GM12878 (cell line): ENCODE results near the gene FAM8A1. TPM values are rescaled to one million over a fixed set of nuclear protein-coding genes. Genes with fewer than 3 reads are reported as not detected.

ENCODE experiments used
- ATF7 ChIP-seq: fragments of 450-650 bp; IDR thresholded peaks from 2 replicates; pipeline ENCODE4 v1.6.1; 2016; ENCODE audit warnings: low read depth, mild to moderate bottlenecking
- BCL11A ChIP-seq: IDR thresholded peaks from 2 replicates; pipeline ENCODE4 v1.6.1; 2011; ENCODE audit warnings: low read depth, low read length
- BHLHE40 ChIP-seq, 2 experiments: fragments of 450-650 bp in 1 of 2; IDR thresholded peaks; 2 replicates each; pipeline ENCODE4 v1.6.1; 2011 to 2017; ENCODE audit warnings: low read depth in 2 of 2, borderline replicate concordance in 1 of 2, improper control_type of control experiment in 1 of 2, low read length in 1 of 2, mild to moderate bottlenecking in 1 of 2
- BMI1 ChIP-seq: fragments of 450-650 bp; IDR thresholded peaks from 2 replicates; pipeline ENCODE4 v1.6.1; 2016; ENCODE audit warnings: mild to moderate bottlenecking, moderate library complexity, borderline replicate concordance
- CBFB ChIP-seq: IDR thresholded peaks from 2 replicates; pipeline ENCODE4 v1.6.1; 2016; ENCODE audit warnings: antibody characterized with exemption, low read depth
- CBX5 ChIP-seq: sonication (generic); IDR thresholded peaks from 2 replicates; pipeline ENCODE4 v1.6.1; 2016; ENCODE audit warnings: low read depth, moderate library complexity, mild to moderate bottlenecking, inconsistent platforms
- CEBPB ChIP-seq, 2 experiments: fragments of 150-350 bp in 1 of 2; IDR thresholded peaks; 2 replicates each; pipeline ENCODE4 v1.6.1; 2012 to 2014; ENCODE audit warnings: low read depth in 2 of 2, low read length in 2 of 2, borderline replicate concordance in 1 of 2, inconsistent platforms in 1 of 2
- CHD4 ChIP-seq: fragments of 200-600 bp; sonication (generic); IDR thresholded peaks from 2 replicates; pipeline ENCODE4 v1.6.1; 2016; ENCODE audit warnings: mild to moderate bottlenecking
- EZH2 ChIP-seq: IDR thresholded peaks from 2 replicates; pipeline ENCODE4 v1.6.1; 2012; ENCODE audit warnings: low read depth, mild to moderate bottlenecking, control low read depth, inconsistent platforms, low read length, borderline replicate concordance; ENCODE audit not compliant: control insufficient read depth
- FOXM1 ChIP-seq: IDR thresholded peaks from 2 replicates; pipeline ENCODE4 v1.6.1; 2012; ENCODE audit warnings: low read depth, mild to moderate bottlenecking, inconsistent platforms, low read length, moderate library complexity
- HDAC2 ChIP-seq: fragments of 200-600 bp; sonication (generic); IDR thresholded peaks from 2 replicates; pipeline ENCODE4 v1.6.1; 2017
- IKZF1 ChIP-seq: fragments of 450-650 bp; conservative IDR thresholded peaks from 2 replicates; pipeline ENCODE4 v1.6.1; 2017; ENCODE audit warnings: antibody characterized with exemption, mild to moderate bottlenecking
- KLF5 ChIP-seq: fragments of 450-650 bp; IDR thresholded peaks from 2 replicates; pipeline ENCODE4 v1.6.1; 2014; ENCODE audit warnings: mild to moderate bottlenecking; ENCODE audit not compliant: partially characterized antibody
- MAX ChIP-seq: IDR thresholded peaks from 2 replicates; pipeline ENCODE4 v1.6.1; 2012; ENCODE audit warnings: low read depth, low read length, improper control_type of control experiment
- MXI1 ChIP-seq: fragments of 150-350 bp; IDR thresholded peaks from 2 replicates; pipeline ENCODE4 v1.6.1; 2011; ENCODE audit warnings: low read depth, mild to moderate bottlenecking, inconsistent platforms, low read length, improper control_type of control experiment
- NFXL1 ChIP-seq: fragments of 450-650 bp; IDR thresholded peaks from 2 replicates; pipeline ENCODE4 v1.6.1; 2017; ENCODE audit warnings: antibody characterized with exemption, mild to moderate bottlenecking, borderline replicate concordance
- NR2F1 ChIP-seq: fragments of 450-650 bp; conservative IDR thresholded peaks from 2 replicates; pipeline ENCODE4 v1.6.1; 2017; ENCODE audit warnings: mild to moderate bottlenecking
- NRF1 ChIP-seq: conservative IDR thresholded peaks from 2 replicates; pipeline ENCODE4 v1.6.1; 2011; ENCODE audit warnings: mild to moderate bottlenecking, low read depth, low read length, improper control_type of control experiment
- PAX5 ChIP-seq: IDR thresholded peaks from 2 replicates; pipeline ENCODE4 v1.6.1; 2011; ENCODE audit warnings: low read depth, low read length, borderline replicate concordance
- SMARCA5 ChIP-seq: fragments of 450-650 bp; IDR thresholded peaks from 2 replicates; pipeline ENCODE4 v1.6.1; 2017; ENCODE audit warnings: mild to moderate bottlenecking
- STAT1 ChIP-seq: fragments of 450-650 bp; conservative IDR thresholded peaks from 2 replicates; pipeline ENCODE4 v1.6.1; 2014; ENCODE audit warnings: antibody characterized with exemption, mild to moderate bottlenecking
- STAT3 ChIP-seq: IDR thresholded peaks from 2 replicates; pipeline ENCODE4 v1.6.1; 2011; ENCODE audit warnings: low read depth, low read length, improper control_type of control experiment
- WRNIP1 ChIP-seq: IDR thresholded peaks from 2 replicates; pipeline ENCODE4 v1.6.1; 2011; ENCODE audit warnings: low read depth, low read length, improper control_type of control experiment, borderline replicate concordance
- polyA plus RNA-seq, 11 experiments: library from polyadenylated mRNA; depleted of rRNA in 4 of 11; unstranded in 6 of 11; stranded (reverse) in 5 of 11; fragments of >200 nt; fragmentation: Nextera tagmentation in 4 of 11; fragmentation: Illumina TruSeq in 1 of 11; extraction: Ambion mirVana in 4 of 11; extraction: Trizol in 1 of 11; gene quantifications; 1 replicate in 1 of 11; 2 replicates in 10 of 11; pipeline versions ENCODE4 v1.2.1 to v1.2.3, GENCODE V29; 2011 to 2016; ENCODE audit warnings: inconsistent platforms in 2 of 11, missing spikeins in 2 of 11, low read depth in 1 of 11
- total RNA-seq, 4 experiments: library from RNA; depleted of rRNA in 3 of 4; stranded (reverse); fragments of >200 nt in 3 of 4; fragmentation: Illumina TruSeq in 1 of 4; extraction: Trizol in 1 of 4; gene quantifications; 2 replicates each; pipeline versions ENCODE4 v1.2.1 to v1.2.3, GENCODE V29; 2013 to 2021
- TF ChIP-seq, protein P1 (sequence below): IDR thresholded peaks from 2 replicates; pipeline ENCODE4 v1.6.1; 2011; ENCODE audit warnings: borderline replicate concordance, low read depth, mild to moderate bottlenecking, moderate library complexity, low read length; ENCODE audit not compliant: insufficient read depth, poor library complexity, severe bottlenecking
- TF ChIP-seq, protein P2 (sequence below): IDR thresholded peaks from 2 replicates; pipeline ENCODE4 v1.6.1; 2011; ENCODE audit warnings: low read depth, low read length, improper control_type of control experiment, borderline replicate concordance
- TF ChIP-seq, protein P3 (sequence below): fragments of 450-650 bp; IDR thresholded peaks from 2 replicates; pipeline ENCODE4 v1.6.1; 2017; ENCODE audit warnings: antibody characterized with exemption, mild to moderate bottlenecking, moderate library complexity

Gene FAM8A1
- total and polyA plus RNA-seq, 10 of the 15 experiments (the other 5 are each of a cell fraction or from before 2014, with no cell fraction given): 1.4 to 7.4 (median 3.6) TPM

- TF ChIP-seq FOXM1 (no peak), HDAC2 (no peak), CBX5 (no peak; the same call in 1 of the 2 replicates), CBFB (no peak), MXI1 (peak; percentile 26; the same call in 1 of the 2 replicates), BHLHE40 (IDR thresholded peaks at IDR 0.05; ENCODE audit: borderline replicate concordance in 1 of 2, low read depth in 2 of 2, low read length in 1 of 2) (peak; percentile 78 to 92), WRNIP1 (no peak), PAX5 (no peak), STAT3 (no peak), NFXL1 (no peak), NR2F1 (peak; percentile 50; the same call in 1 of the 2 replicates), EZH2 (no peak), CHD4 (no peak), NRF1 (no peak), MAX (no peak), SMARCA5 (no peak), IKZF1 (peak; percentile 40; the same call in 1 of the 2 replicates), KLF5 (no peak), BCL11A (no peak), CEBPB (IDR thresholded peaks at IDR 0.05; ENCODE audit: borderline replicate concordance in 1 of 2, low read depth in 2 of 2, low read length in 2 of 2) (no peak), ATF7 (no peak), BMI1 (no peak), STAT1 (no peak)
- TF ChIP-seq, protein P1, sequence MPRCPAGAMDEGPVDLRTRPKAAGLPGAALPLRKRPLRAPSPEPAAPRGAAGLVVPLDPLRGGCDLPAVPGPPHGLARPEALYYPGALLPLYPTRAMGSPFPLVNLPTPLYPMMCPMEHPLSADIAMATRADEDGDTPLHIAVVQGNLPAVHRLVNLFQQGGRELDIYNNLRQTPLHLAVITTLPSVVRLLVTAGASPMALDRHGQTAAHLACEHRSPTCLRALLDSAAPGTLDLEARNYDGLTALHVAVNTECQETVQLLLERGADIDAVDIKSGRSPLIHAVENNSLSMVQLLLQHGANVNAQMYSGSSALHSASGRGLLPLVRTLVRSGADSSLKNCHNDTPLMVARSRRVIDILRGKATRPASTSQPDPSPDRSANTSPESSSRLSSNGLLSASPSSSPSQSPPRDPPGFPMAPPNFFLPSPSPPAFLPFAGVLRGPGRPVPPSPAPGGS: no peak
- TF ChIP-seq, protein P2, sequence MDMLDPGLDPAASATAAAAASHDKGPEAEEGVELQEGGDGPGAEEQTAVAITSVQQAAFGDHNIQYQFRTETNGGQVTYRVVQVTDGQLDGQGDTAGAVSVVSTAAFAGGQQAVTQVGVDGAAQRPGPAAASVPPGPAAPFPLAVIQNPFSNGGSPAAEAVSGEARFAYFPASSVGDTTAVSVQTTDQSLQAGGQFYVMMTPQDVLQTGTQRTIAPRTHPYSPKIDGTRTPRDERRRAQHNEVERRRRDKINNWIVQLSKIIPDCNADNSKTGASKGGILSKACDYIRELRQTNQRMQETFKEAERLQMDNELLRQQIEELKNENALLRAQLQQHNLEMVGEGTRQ: no peak
- TF ChIP-seq, protein P3, sequence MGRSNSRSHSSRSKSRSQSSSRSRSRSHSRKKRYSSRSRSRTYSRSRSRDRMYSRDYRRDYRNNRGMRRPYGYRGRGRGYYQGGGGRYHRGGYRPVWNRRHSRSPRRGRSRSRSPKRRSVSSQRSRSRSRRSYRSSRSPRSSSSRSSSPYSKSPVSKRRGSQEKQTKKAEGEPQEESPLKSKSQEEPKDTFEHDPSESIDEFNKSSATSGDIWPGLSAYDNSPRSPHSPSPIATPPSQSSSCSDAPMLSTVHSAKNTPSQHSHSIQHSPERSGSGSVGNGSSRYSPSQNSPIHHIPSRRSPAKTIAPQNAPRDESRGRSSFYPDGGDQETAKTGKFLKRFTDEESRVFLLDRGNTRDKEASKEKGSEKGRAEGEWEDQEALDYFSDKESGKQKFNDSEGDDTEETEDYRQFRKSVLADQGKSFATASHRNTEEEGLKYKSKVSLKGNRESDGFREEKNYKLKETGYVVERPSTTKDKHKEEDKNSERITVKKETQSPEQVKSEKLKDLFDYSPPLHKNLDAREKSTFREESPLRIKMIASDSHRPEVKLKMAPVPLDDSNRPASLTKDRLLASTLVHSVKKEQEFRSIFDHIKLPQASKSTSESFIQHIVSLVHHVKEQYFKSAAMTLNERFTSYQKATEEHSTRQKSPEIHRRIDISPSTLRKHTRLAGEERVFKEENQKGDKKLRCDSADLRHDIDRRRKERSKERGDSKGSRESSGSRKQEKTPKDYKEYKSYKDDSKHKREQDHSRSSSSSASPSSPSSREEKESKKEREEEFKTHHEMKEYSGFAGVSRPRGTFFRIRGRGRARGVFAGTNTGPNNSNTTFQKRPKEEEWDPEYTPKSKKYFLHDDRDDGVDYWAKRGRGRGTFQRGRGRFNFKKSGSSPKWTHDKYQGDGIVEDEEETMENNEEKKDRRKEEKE: no peak
Observed at GRCh38 chr6:17600527-17601385, 654 bp downstream of the FAM8A1 start (continued).
